Caco-2 (cell line): ENCODE data around the gene NECTIN1. TPM values are rescaled to one million over a fixed set of nuclear protein-coding genes. Genes with fewer than 3 reads are reported as not detected.

ENCODE experiments used
- BruUV-seq: library from RNA; stranded (reverse); fragments of 400-500 nt; replicated peaks from 2 replicates; lab custom pipeline; 2021; lab: Mats Ljungman, UMichigan
- CTCF ChIA-PET: fragments of 300-600 bp; sonication (Branson Sonifier 250); formaldehyde crosslinking; loops from one replicate; lab custom pipeline; 2022; ENCODE audit warnings: antibody characterized with exemption; lab: Charles Lee
- POLR2A ChIA-PET: fragments of 300-600 bp; sonication (Branson Sonifier 250); formaldehyde crosslinking; loops from one replicate; lab custom pipeline; 2022; ENCODE audit warnings: antibody characterized with exemption; lab: Charles Lee
- DNase-seq, 2 experiments: peaks; one replicate each; pipeline versions ENCODE4 v3.0.0 to v3.0.0-alpha.2; 2020 to 2022
- H3K27me3 ChIP-seq: replicated peaks from 2 replicates; pipeline ENCODE4 v1.6.0; 2011; ENCODE audit warnings: low read length; ENCODE audit not compliant: control insufficient read depth, insufficient read depth
- H3K36me3 ChIP-seq: 2 replicates; pipeline ENCODE4 v1.5.1; 2011; ENCODE audit warnings: low read length; ENCODE audit not compliant: control insufficient read depth, insufficient read depth
- H3K4me1 ChIP-seq: fragments of 250-450 bp; sonication (Bioruptor Pico); 2 replicates; pipeline ENCODE4 v1.5.1; 2020; ENCODE audit warnings: mild to moderate bottlenecking
- H3K4me3 ChIP-seq: 2 replicates; pipeline ENCODE4 v1.5.1; 2011; ENCODE audit warnings: low read depth, mild to moderate bottlenecking, control low read depth, low read length
- H3K9me3 ChIP-seq: fragments of 250-450 bp; sonication (Bioruptor Pico); 2 replicates; pipeline ENCODE4 v1.5.1; 2020; ENCODE audit warnings: mild to moderate bottlenecking, moderate library complexity
- H3K27ac Mint-ChIP-seq: one replicate; pipeline ENCODE4 v1.8.0; 2022; ENCODE audit warnings: mixed read lengths; ENCODE audit not compliant: unreplicated experiment
- H3K27me3 Mint-ChIP-seq: one replicate; pipeline ENCODE4 v1.8.0; 2022; ENCODE audit warnings: mixed read lengths; ENCODE audit not compliant: insufficient read depth, unreplicated experiment
- H3K36me3 Mint-ChIP-seq: one replicate; pipeline ENCODE4 v1.8.0; 2022; ENCODE audit warnings: mild to moderate bottlenecking, mixed read lengths; ENCODE audit not compliant: insufficient read depth, unreplicated experiment
- H3K4me1 Mint-ChIP-seq: one replicate; pipeline ENCODE4 v1.8.0; 2022; ENCODE audit warnings: low read depth, mixed read lengths; ENCODE audit not compliant: unreplicated experiment
- H3K4me3 Mint-ChIP-seq: one replicate; pipeline ENCODE4 v1.8.0; 2022; ENCODE audit warnings: mild to moderate bottlenecking, moderate library complexity, mixed read lengths; ENCODE audit not compliant: unreplicated experiment
- H3K9me3 Mint-ChIP-seq: one replicate; pipeline ENCODE4 v1.8.0; 2022; ENCODE audit warnings: mixed read lengths; ENCODE audit not compliant: unreplicated experiment
- CTCF ChIP-seq, 2 experiments: fragments of 200-600 bp in 1 of 2; IDR thresholded peaks; 1 replicate in 1 of 2; 2 replicates in 1 of 2; pipeline versions ENCODE4 v1.5.1 to v1.8.0; 2011 to 2022; ENCODE audit warnings: antibody characterized with exemption in 1 of 2, control low read depth in 1 of 2, inconsistent platforms in 1 of 2, low read depth in 1 of 2, low read length in 1 of 2, mild to moderate bottlenecking in 1 of 2, moderate library complexity in 1 of 2; ENCODE audit not compliant: insufficient read depth in 1 of 2, severe bottlenecking in 1 of 2, unreplicated experiment in 1 of 2
- intact Hi-C: fragments of 100-400 bp; cut with micrococcal nuclease; formaldehyde crosslinking; loops from one replicate; pipeline ENCODE4 v1.10.0; 2022; ENCODE audit not compliant: unreplicated experiment
- total RNA-seq: library from RNA; stranded (reverse); gene quantifications from 2 replicates; pipeline ENCODE4 v1.2.3, GENCODE V29; 2022

The NECTIN1 gene
- total RNA-seq, 1 experiment from 2014 or later = 60.1 TPM

- Mint-ChIP-seq H3K36me3 (no peaks in the 10 kb centered on the region), H3K4me1 (no peaks in the 10 kb centered on the region), H3K9me3 (no peaks in the 10 kb centered on the region), H3K27ac (no peak overlapping the region), H3K27me3 (peaks cover 3% of the 10 kb centered on the region), H3K4me3 (no peak overlapping the region)
- ChIA-PET CTCF (interaction anchor here (0.6 kb wide), 1 partner anchor 9 kb away, joined by 3 read pairs; no protein-coding TSS in a partner anchor), POLR2A (no interaction called here)
- intact Hi-C loops = no loop called here
- Histone ChIP-seq H3K27me3 (no peaks in the 10 kb centered on the region), H3K36me3 (no peaks in the 10 kb centered on the region), H3K4me1 (no peaks in the 10 kb centered on the region), H3K9me3 (no peaks in the 10 kb centered on the region), H3K4me3 (no peak overlapping the region)
- BruUV-seq = no TSS peak
- TF ChIP-seq CTCF (IDR thresholded peaks at IDR 0.05; ENCODE audit: insufficient read depth in 1 of 2, low read depth in 1 of 2, low read length in 1 of 2, severe bottlenecking in 1 of 2, unreplicated experiment in 1 of 2) = no peak
- peak in 1 of 2 experiments; percentile 38 for DNase-seq
Measured at GRCh38 chr11:119755356-119756071, 26.5 kb upstream of the NECTIN1 start.

GRCh38 chr11:119754656-119755355 lies 25.8 kb upstream of the NECTIN1 start:
- H3K27me3 Mint-ChIP-seq = peaks cover 3% of the 10 kb centered on the region
- ChIA-PET CTCF (interaction anchor here (0.6 kb wide), 1 partner anchor 10 kb away, joined by 3 read pairs; no protein-coding TSS in a partner anchor), POLR2A (no interaction called here)
- no peak for TF ChIP-seq CTCF (IDR thresholded peaks at IDR 0.05; ENCODE audit: insufficient read depth in 1 of 2, low read depth in 1 of 2, low read length in 1 of 2, severe bottlenecking in 1 of 2, unreplicated experiment in 1 of 2)
- Histone ChIP-seq H3K9me3 (no peaks in the 10 kb centered on the region), H3K27me3 (no peaks in the 10 kb centered on the region), H3K4me3 (no peak overlapping the region), H3K4me1 (no peaks in the 10 kb centered on the region), H3K36me3 (no peaks in the 10 kb centered on the region)
- H3K4me1 Mint-ChIP-seq = no peaks in the 10 kb centered on the region
- no peak overlapping the region for H3K4me3 Mint-ChIP-seq
- DNase-seq = peak in 1 of 2 experiments; percentile 30
- BruUV-seq = no TSS peak
- H3K27ac Mint-ChIP-seq = no peak overlapping the region
- H3K9me3 Mint-ChIP-seq = no peaks in the 10 kb centered on the region
- intact Hi-C loops = no loop called here
- H3K36me3 Mint-ChIP-seq = no peaks in the 10 kb centered on the region

- peak in 1 of 2 experiments; percentile 6 for DNase-seq
- H3K36me3 Mint-ChIP-seq = no peaks in the 10 kb centered on the region
- no peaks in the 10 kb centered on the region for H3K36me3 ChIP-seq
- no peaks in the 10 kb centered on the region for H3K4me1 ChIP-seq
- no peaks in the 10 kb centered on the region for H3K9me3 Mint-ChIP-seq
- POLR2A ChIA-PET = no interaction called here
- no peaks in the 10 kb centered on the region for H3K27me3 ChIP-seq
- intact Hi-C loops = no loop called here
- no peaks in the 10 kb centered on the region for H3K4me1 Mint-ChIP-seq
- H3K4me3 Mint-ChIP-seq = no peak overlapping the region
- H3K9me3 ChIP-seq = no peaks in the 10 kb centered on the region
- no peak overlapping the region for H3K4me3 ChIP-seq
- no peak overlapping the region for H3K27ac Mint-ChIP-seq
- H3K27me3 Mint-ChIP-seq = peaks cover 3% of the 10 kb centered on the region
- BruUV-seq = no TSS peak
- CTCF ChIA-PET = no interaction called here
- no peak for TF ChIP-seq CTCF (IDR thresholded peaks at IDR 0.05; ENCODE audit: insufficient read depth in 1 of 2, low read depth in 1 of 2, low read length in 1 of 2, severe bottlenecking in 1 of 2, unreplicated experiment in 1 of 2)
Measured at GRCh38 chr11:119754199-119754598, 25.2 kb upstream of the NECTIN1 start.
